ENCODE data around the gene OTUD5.

DNA sequence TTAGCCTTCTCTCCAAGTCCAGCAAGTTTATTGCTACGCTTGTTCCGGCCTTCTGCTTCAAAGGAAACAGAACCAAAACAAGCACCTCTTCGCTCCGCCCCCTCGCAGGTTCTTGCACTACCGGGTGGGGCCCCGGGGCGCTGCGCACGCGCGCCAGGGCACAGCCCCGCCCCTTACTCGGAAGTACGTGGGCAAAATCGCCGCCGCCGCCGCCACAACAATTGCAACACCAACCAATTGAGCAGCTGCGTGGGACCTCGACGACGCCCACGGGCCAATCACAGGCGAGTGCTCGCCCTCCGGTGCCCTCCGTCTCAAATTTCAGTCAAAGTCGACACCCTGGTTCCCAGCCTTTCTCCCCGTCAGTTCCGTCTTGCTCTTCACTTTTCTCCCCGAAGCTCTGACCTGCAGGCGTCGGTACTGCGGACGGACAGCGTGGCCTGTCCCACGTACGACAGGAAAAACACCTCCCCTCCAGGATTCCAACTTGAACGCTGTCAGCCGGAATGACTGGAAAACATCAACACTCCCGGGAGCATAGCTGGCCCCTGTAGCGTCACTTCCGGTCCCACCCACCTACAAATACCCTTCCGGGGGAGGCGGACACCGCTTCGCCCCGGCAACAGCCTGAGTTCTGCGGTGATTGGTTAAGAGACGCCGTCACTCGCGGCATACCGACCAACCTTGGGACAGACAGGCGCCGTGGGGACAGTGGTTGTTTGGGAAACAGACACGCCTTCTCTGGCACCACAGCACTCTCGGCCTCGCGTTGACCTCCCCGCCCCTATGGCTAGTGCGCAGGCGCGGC is 624 bp upstream of the OTUD5 start:
- no peak for TF ChIP-seq YY1 (IDR thresholded peaks at IDR 0.05; ENCODE audit: insufficient read depth, insufficient read length)
- TF ChIP-seq ZNF274 (IDR thresholded peaks at IDR 0.05; ENCODE audit: low read depth, low read length), result no peak
- TF ChIP-seq SUZ12 (IDR thresholded peaks at IDR 0.05; ENCODE audit: extremely low read depth, insufficient read depth, insufficient read length), result no peak

All from NT2/D1 (cell line).